Skeletal muscle satellite cell (primary cell): ENCODE measurements around the gene FOXK2. TPM values are rescaled to one million over a fixed set of nuclear protein-coding genes. Genes with fewer than 3 reads are reported as not detected.

Experiments used
- H3K27me3 ChIP-seq: 2 replicates; pipeline ENCODE4 v1.7.0; 2013; ENCODE audit warnings: low read length; ENCODE audit not compliant: control insufficient read depth, insufficient read depth
- H3K36me3 ChIP-seq: 2 replicates; pipeline ENCODE4 v1.7.0; 2013; ENCODE audit warnings: mild to moderate bottlenecking, control low read depth, low read length; ENCODE audit not compliant: insufficient read depth
- H3K4me1 ChIP-seq: 2 replicates; pipeline ENCODE4 v1.7.0; 2013; ENCODE audit warnings: low read length; ENCODE audit not compliant: control insufficient read depth, insufficient read depth
- H3K4me2 ChIP-seq: 2 replicates; pipeline ENCODE4 v1.7.0; 2013; ENCODE audit warnings: mild to moderate bottlenecking, low read length
- H3K4me3 ChIP-seq: 2 replicates; pipeline ENCODE4 v1.7.0; 2013; ENCODE audit warnings: low read length
- H3K9ac ChIP-seq: 2 replicates; pipeline ENCODE4 v1.7.0; 2013; ENCODE audit warnings: mild to moderate bottlenecking, low read depth, low read length, moderate library complexity
- H3K9me3 ChIP-seq: replicated peaks from 2 replicates; pipeline ENCODE4 v1.7.0; 2013; ENCODE audit warnings: mild to moderate bottlenecking, control low read depth, low read length
- total RNA-seq: library from RNA; depleted of rRNA; stranded (reverse); fragments of >200 nt; gene quantifications from 2 replicates; pipeline ENCODE4 v1.2.3, GENCODE V29; 2012; rRNA removed

FOXK2 gene
- total RNA-seq, result 23.2 and 26.4 TPM in 2 replicates

DNA sequence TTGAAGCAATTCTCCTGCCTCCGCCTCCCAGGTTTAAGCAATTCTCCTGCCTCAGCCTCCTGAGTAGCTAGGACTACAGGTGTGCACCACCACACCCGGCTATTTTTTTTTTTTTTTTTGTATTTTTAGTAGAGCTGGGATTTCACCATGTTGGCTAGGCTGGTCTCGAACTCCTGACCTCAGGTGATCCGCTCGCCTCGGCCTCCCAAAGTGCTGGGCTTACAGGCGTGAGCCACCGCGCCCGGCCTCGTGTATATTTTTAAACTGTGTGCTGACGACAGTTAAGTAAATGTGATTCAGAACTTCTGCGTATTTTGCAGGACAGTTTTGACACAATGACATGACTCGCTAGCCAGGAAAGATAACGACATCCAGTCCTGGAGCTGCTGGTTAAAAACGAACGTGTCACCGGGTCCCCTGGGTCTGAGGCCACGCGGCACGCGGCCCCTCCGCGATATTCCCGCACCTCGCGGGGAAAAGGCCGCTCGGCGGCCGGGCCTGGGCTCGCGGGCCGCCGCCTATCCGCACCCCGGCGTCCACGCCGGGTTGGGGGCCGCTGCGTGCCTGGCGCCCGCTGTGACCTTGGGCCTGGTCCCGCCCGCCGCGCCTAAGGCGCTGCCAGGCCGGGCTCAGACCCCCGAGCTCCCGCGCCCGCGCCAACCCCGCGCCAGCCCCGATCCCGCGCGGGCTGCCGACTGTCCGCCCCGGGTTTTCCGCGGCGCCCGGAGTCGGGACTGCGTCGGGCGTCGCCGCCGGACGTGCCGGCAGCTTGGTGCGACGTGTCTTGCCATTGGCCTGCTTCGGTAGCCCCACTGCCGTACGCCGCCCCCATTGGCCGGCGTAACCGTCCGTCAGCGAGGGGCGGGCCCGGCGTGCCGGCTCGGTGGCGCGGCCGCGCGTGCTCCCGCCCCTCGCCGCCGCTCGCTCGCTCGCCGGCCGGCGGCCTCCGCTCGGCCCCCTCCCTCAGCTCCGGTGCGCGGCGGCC, at the start of gene FOXK2:
Gene FOXK2, plus strand, starts transcription at position 907 of the 985 bp plus-strand sequence. CDS start 157 bp downstream, outside the sequence.
- H3K27me3 ChIP-seq, result no peaks in the 10 kb centered on the region
- H3K4me3 ChIP-seq, result peak within 1 kb of the TSS; percentile 84

DNA sequence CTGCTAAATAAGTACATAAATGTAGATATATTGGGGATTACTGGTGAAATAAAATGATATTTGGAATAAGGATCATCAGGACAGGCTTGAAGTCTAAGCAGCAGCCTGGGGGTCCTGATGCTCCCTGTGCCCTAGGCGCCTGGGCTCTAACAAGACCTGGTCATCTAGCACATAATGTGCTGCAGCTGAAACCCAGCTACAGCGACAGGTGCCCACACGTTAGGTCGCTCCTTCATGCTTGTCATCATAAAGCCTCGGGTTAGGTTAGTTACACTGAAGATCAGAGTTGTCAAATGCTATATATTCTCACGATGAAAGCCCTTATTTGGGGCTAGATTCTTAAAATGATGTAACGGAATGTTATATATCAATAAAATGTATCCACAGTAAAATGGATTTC, 49.5 kb upstream of the FOXK2 start:
- H3K9me3 ChIP-seq, result no peaks in the 10 kb centered on the region
- no peaks in the 10 kb centered on the region for H3K27me3 ChIP-seq
- peaks cover 30% of the 10 kb centered on the region for H3K36me3 ChIP-seq
- no peak overlapping the region for H3K4me2 ChIP-seq
- no peak overlapping the region for H3K4me3 ChIP-seq
- H3K9ac ChIP-seq, result no peak overlapping the region
- no peaks in the 10 kb centered on the region for H3K4me1 ChIP-seq

More for the DNA sequence above, at the start of gene FOXK2:
- H3K9ac ChIP-seq, result peak within 1 kb of the TSS; percentile 97
- H3K9me3 ChIP-seq, result no peaks in the 10 kb centered on the region
- H3K4me1 ChIP-seq, result peaks cover 5% of the 10 kb centered on the region
- peak within 1 kb of the TSS; percentile 93 for H3K4me2 ChIP-seq
- H3K36me3 ChIP-seq, result no peaks in the 10 kb centered on the region

DNA sequence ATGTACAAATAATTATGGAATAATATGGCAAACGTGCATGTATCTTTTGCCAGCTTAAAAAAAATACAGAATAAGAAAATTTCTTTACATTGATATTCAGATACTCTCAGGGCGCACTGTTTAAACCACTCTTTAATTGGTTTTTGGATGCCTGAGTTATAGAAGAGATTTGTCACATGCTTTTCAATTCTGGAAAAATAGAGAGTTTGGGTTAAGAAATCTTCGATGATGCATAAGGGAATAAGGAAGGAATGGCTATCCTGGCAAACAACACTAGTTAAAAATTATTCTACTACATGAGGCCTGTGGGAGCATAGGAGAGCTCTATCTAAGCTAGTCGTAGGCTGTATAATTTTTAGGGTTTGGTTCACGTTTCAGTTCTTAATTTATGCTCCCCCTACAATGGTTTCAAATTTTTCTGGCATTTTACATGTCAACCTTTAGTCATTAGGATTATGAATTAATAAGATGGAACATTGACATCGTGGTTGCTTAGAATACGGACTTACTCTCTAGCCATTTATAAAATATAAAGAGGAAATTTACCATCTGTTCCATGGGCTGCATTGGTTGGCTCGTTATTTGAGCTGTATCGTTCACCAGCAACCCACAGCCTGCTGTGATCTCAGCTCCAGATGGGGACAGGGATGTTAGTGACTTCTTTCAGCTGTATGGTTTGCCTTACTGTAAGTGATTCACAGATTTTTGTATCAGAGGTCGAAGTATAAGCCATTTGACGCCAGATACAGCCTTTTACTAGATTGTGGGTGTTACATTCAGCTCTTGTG, 45.1 kb upstream of the FOXK2 start:
- H3K36me3 ChIP-seq, result peaks cover 33% of the 10 kb centered on the region
- H3K4me3 ChIP-seq, result no peak overlapping the region
- H3K27me3 ChIP-seq, result no peaks in the 10 kb centered on the region
- H3K9ac ChIP-seq, result no peak overlapping the region
- no peak overlapping the region for H3K4me2 ChIP-seq
- H3K4me1 ChIP-seq, result no peaks in the 10 kb centered on the region
- no peaks in the 10 kb centered on the region for H3K9me3 ChIP-seq

GRCh38 chr17:82475458-82475857, 44.1 kb upstream of the FOXK2 start:
- Histone ChIP-seq H3K4me2 (no peak overlapping the region), H3K9me3 (no peaks in the 10 kb centered on the region), H3K4me3 (no peak overlapping the region), H3K27me3 (no peaks in the 10 kb centered on the region), H3K9ac (no peak overlapping the region), H3K4me1 (no peaks in the 10 kb centered on the region), H3K36me3 (peaks cover 38% of the 10 kb centered on the region)

- Histone ChIP-seq H3K9ac (no peak overlapping the region), H3K36me3 (peaks cover 49% of the 10 kb centered on the region), H3K27me3 (no peaks in the 10 kb centered on the region), H3K4me2 (no peak overlapping the region), H3K9me3 (no peaks in the 10 kb centered on the region), H3K4me3 (no peak overlapping the region), H3K4me1 (no peaks in the 10 kb centered on the region)
These were observed 41.6 kb upstream of the FOXK2 start for GRCh38 chr17:82477934-82478333.

- H3K27me3 ChIP-seq, result no peaks in the 10 kb centered on the region
- H3K9ac ChIP-seq, result no peak overlapping the region
- H3K4me2 ChIP-seq, result no peak overlapping the region
- H3K9me3 ChIP-seq, result no peaks in the 10 kb centered on the region
- H3K4me3 ChIP-seq, result no peak overlapping the region
- H3K4me1 ChIP-seq, result no peaks in the 10 kb centered on the region
- H3K36me3 ChIP-seq, result peaks cover 50% of the 10 kb centered on the region
These were observed 39.9 kb upstream of the FOXK2 start for GRCh38 chr17:82479602-82480001.

DNA sequence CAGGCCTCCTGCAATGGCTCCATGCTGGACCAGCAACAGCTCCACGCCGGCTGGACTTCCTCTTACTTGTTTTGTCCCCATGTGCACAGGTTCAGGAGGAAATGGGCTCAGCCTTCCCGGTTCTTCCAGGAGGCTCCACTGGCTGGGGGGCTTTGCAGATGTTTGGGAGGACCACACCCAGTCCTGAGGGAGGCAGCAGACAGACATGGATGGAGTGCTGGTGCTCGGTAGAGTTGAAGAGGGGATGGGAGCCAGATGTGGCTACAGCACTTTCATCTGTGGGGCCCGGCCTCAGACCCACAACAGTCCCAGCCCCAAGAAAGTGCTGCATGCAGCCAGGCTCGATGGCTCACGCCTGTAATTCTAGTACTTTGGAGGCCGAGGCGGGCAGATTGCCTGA, 39.2 kb upstream of the FOXK2 start:
- no peaks in the 10 kb centered on the region for H3K9me3 ChIP-seq
- H3K4me2 ChIP-seq, result no peak overlapping the region
- peaks cover 52% of the 10 kb centered on the region for H3K36me3 ChIP-seq
- H3K9ac ChIP-seq, result no peak overlapping the region
- H3K4me1 ChIP-seq, result no peaks in the 10 kb centered on the region
- H3K27me3 ChIP-seq, result no peaks in the 10 kb centered on the region
- H3K4me3 ChIP-seq, result no peak overlapping the region

GRCh38 chr17:82483204-82483660, 36.3 kb upstream of the FOXK2 start:
- Histone ChIP-seq H3K36me3 (peaks cover 64% of the 10 kb centered on the region), H3K4me2 (no peak overlapping the region), H3K27me3 (no peaks in the 10 kb centered on the region), H3K9ac (no peak overlapping the region), H3K4me3 (no peak overlapping the region), H3K9me3 (no peaks in the 10 kb centered on the region), H3K4me1 (no peaks in the 10 kb centered on the region)

DNA sequence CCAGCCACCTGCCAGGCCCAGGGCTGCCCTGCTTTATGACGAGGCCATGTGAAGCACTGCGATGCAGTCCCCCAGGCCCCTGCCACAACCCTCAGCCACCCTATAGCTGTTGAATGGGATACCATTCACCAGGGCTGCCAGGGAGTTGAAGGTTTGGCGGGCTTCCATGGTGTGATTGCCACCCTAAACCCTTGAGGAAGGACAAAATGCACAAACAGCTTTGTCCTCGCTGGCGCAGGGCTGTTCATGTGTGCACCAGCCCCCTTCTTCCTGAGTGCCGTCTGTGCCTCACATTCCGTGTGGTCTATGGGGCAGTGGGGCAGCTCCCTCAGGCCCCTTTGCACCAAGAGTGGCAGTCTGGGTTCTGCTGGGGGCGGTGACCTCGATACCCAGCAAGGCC, 35.7 kb upstream of the FOXK2 start:
- Histone ChIP-seq H3K4me1 (peaks cover 4% of the 10 kb centered on the region), H3K9me3 (no peaks in the 10 kb centered on the region), H3K36me3 (peaks cover 61% of the 10 kb centered on the region), H3K4me3 (no peak overlapping the region), H3K4me2 (no peak overlapping the region), H3K27me3 (no peaks in the 10 kb centered on the region), H3K9ac (no peak overlapping the region)

GRCh38 chr17:82486231-82487094, 33.1 kb upstream of the FOXK2 start:
- Histone ChIP-seq H3K4me3 (no peak overlapping the region), H3K4me1 (peaks cover 9% of the 10 kb centered on the region), H3K4me2 (no peak overlapping the region), H3K36me3 (peaks cover 39% of the 10 kb centered on the region), H3K9me3 (no peaks in the 10 kb centered on the region), H3K27me3 (no peaks in the 10 kb centered on the region), H3K9ac (no peak overlapping the region)

DNA sequence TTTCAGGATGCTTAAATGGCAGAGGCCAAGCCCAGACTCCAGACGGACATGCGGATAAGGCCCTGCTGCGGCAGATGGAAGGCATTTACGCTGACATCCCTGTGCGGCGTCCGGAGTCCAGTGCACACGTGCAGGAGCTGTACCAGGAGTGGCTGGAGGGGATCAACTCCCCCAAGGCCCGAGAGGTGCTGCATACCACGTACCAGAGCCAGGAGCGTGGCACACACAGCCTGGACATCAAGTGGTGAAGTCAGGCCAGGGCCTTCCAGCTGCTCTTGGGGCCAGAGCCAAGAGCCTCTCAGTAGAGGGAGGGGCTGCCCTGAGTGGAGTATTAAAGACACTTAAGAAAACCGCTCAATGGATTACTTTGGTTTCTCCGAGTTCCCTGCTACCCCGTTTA, 31.6 kb upstream of the FOXK2 start:
- no peak overlapping the region for H3K9ac ChIP-seq
- peaks cover 30% of the 10 kb centered on the region for H3K36me3 ChIP-seq
- no peak overlapping the region for H3K4me3 ChIP-seq
- peaks cover 16% of the 10 kb centered on the region for H3K4me1 ChIP-seq
- no peaks in the 10 kb centered on the region for H3K27me3 ChIP-seq
- H3K4me2 ChIP-seq, result no peak overlapping the region
- no peaks in the 10 kb centered on the region for H3K9me3 ChIP-seq
